HCT116 (cell line): ENCODE data around the gene TELO2. TPM values are rescaled to one million over a fixed set of nuclear protein-coding genes. Genes with fewer than 3 reads are reported as not detected.
"Not testable (repeated sequence)": the region's sequence is repeated elsewhere in the genome, so short reads cannot be mapped to it uniquely, and the experiment has no call there.

Experiments used
- ATAC-seq: fragments of 200-7000 bp; cut with Tn5 transposase; 2 replicates; pipeline ENCODE4 v1.9.1; 2020; ENCODE audit warnings: mild to moderate bottlenecking, moderate library complexity
- BruUV-seq: library from RNA; stranded (reverse); fragments of 400-500 nt; replicated peaks from 2 replicates; lab custom pipeline; 2021; lab: Mats Ljungman, UMichigan
- CTCF ChIA-PET: fragments of 300-600 bp; sonication (Branson Sonifier 250); formaldehyde crosslinking; loops from one replicate; lab custom pipeline; 2021; ENCODE audit warnings: antibody characterized with exemption; lab: Charles Lee
- POLR2A ChIA-PET: fragments of 300-600, 350-600 bp; sonication (Branson Sonifier 250); formaldehyde crosslinking; loops from one replicate; lab custom pipeline; 2021; ENCODE audit warnings: antibody characterized with exemption; lab: Charles Lee
- RAD21 ChIA-PET, 2 experiments: fragments of 300-600 bp; sonication (Branson Sonifier 250); formaldehyde crosslinking; loops; one replicate each; lab custom pipeline; 2023; ENCODE audit warnings: low total read pairs in 2 of 2; ENCODE audit not compliant: uncharacterized antibody in 2 of 2, unreplicated experiment in 2 of 2, low non-redundant PET in 1 of 2; lab: Charles Lee
- DNase-seq: peaks from one replicate; pipeline ENCODE4 v3.0.0-alpha.2; 2010; ENCODE audit warnings: low read depth, low spot score
- H2AFZ ChIP-seq: fragments of 200-600 bp; shearing (Covaris generic), sonication (generic); 2 replicates; pipeline ENCODE4 v1.6.1; 2017; ENCODE audit warnings: low read depth, mixed run types, mixed read lengths, antibody characterized with exemption, low read length; ENCODE audit not compliant: poor library complexity, severe bottlenecking
- H3K27ac ChIP-seq: 2 replicates; pipeline ENCODE4 v1.5.1; 2012; ENCODE audit warnings: low read depth, low read length
- H3K27me3 ChIP-seq: fragments of 200-600 bp; sonication (generic); 2 replicates; pipeline ENCODE4 v1.6.1; 2016; ENCODE audit warnings: mixed run types, low read length, mixed read lengths; ENCODE audit not compliant: insufficient read depth
- H3K36me3 ChIP-seq, 2 experiments: fragments of 200-500 bp in 1 of 2; fragments of 200-600 bp in 1 of 2; sonication (Bioruptor generic) in 1 of 2; sonication (generic) in 1 of 2; 2 replicates each; pipeline versions ENCODE4 v1.5.1 to v1.6.1; 2014 to 2016; ENCODE audit warnings: low read length in 2 of 2, inconsistent platforms in 1 of 2, mixed read lengths in 1 of 2, mixed run types in 1 of 2; ENCODE audit not compliant: insufficient read depth in 2 of 2, control insufficient read depth in 1 of 2
- H3K4me1 ChIP-seq, 2 experiments: fragments of 200-600 bp in 1 of 2; sonication (generic) in 1 of 2; 2 replicates each; pipeline versions ENCODE4 v1.5.1 to v1.6.1; 2012 to 2017; ENCODE audit warnings: low read length in 2 of 2, inconsistent platforms in 1 of 2, mild to moderate bottlenecking in 1 of 2, mixed read lengths in 1 of 2, mixed run types in 1 of 2, moderate library complexity in 1 of 2; ENCODE audit not compliant: insufficient read depth in 2 of 2, control insufficient read depth in 1 of 2
- H3K4me2 ChIP-seq: fragments of 200-600 bp; sonication (generic); 2 replicates; pipeline ENCODE4 v1.6.1; 2017; ENCODE audit warnings: mixed run types, low read length, mixed read lengths
- H3K4me3 ChIP-seq, 2 experiments: fragments of 200-600 bp in 1 of 2; sonication (generic) in 1 of 2; replicated peaks in 1 of 2; 2 replicates each; pipeline ENCODE4 v1.5.1; 2011 to 2016; ENCODE audit warnings: low read length in 2 of 2, control low read depth in 1 of 2, low read depth in 1 of 2, mild to moderate bottlenecking in 1 of 2, mixed read lengths in 1 of 2, mixed run types in 1 of 2
- H3K79me2 ChIP-seq: fragments of 200-600 bp; sonication (generic); 2 replicates; pipeline ENCODE4 v1.6.1; 2017; ENCODE audit warnings: mild to moderate bottlenecking, mixed run types, low read length, moderate library complexity, mixed read lengths; ENCODE audit not compliant: insufficient read depth
- H3K9ac ChIP-seq: fragments of 200-600 bp; sonication (generic); 2 replicates; pipeline ENCODE4 v1.6.1; 2016; ENCODE audit warnings: low read length, mixed read lengths
- H3K9me2 ChIP-seq: fragments of 200-600 bp; sonication (generic), shearing (Covaris generic); 2 replicates; pipeline ENCODE4 v1.6.1; 2017; ENCODE audit warnings: mixed run types, mild to moderate bottlenecking, moderate library complexity; ENCODE audit not compliant: insufficient read depth
- H3K9me3 ChIP-seq, 2 experiments: fragments of 200-500 bp in 1 of 2; fragments of 200-600 bp in 1 of 2; sonication (Bioruptor generic) in 1 of 2; sonication (generic) in 1 of 2; 2 replicates each; pipeline ENCODE4 v1.6.1; 2014 to 2017; ENCODE audit warnings: low read length in 2 of 2, mixed read lengths in 2 of 2, inconsistent platforms in 1 of 2, low read depth in 1 of 2, mild to moderate bottlenecking in 1 of 2, mixed run types in 1 of 2, moderate library complexity in 1 of 2; ENCODE audit not compliant: control insufficient read depth in 1 of 2, insufficient read depth in 1 of 2
- H4K20me1 ChIP-seq: fragments of 200-600 bp; sonication (generic), shearing (Covaris generic); 2 replicates; pipeline ENCODE4 v1.6.1; 2017; ENCODE audit warnings: mixed run types, mild to moderate bottlenecking, moderate library complexity; ENCODE audit not compliant: insufficient read depth
- ATF3 ChIP-seq: IDR thresholded peaks from 2 replicates; pipeline ENCODE4 v1.6.1; 2012
- CBX3 ChIP-seq: IDR thresholded peaks from 2 replicates; pipeline ENCODE4 v1.6.1; 2012; ENCODE audit warnings: low read depth
- ELF1 ChIP-seq: IDR thresholded peaks from 2 replicates; pipeline ENCODE4 v1.6.1; 2012; ENCODE audit warnings: low read depth, borderline replicate concordance
- EZH2 ChIP-seq: fragments of 200-600 bp; sonication (generic); IDR thresholded peaks from 2 replicates; pipeline ENCODE4 v1.6.1; 2017; ENCODE audit warnings: antibody characterized with exemption, mixed run types
- EZH2phosphoT487 ChIP-seq: fragments of 200-600 bp; IDR thresholded peaks from 2 replicates; pipeline ENCODE4 v1.6.1; 2018; ENCODE audit warnings: antibody characterized with exemption, borderline replicate concordance
- FOSL1 ChIP-seq: IDR thresholded peaks from 2 replicates; pipeline ENCODE4 v1.6.1; 2012; ENCODE audit warnings: low read depth
- JUND ChIP-seq: IDR thresholded peaks from 2 replicates; pipeline ENCODE4 v1.6.1; 2012
- MAX ChIP-seq: IDR thresholded peaks from 2 replicates; pipeline ENCODE4 v1.6.1; 2012
- RAD21 ChIP-seq: IDR thresholded peaks from 2 replicates; pipeline ENCODE4 v1.6.1; 2012; ENCODE audit warnings: low read depth, mild to moderate bottlenecking
- REST ChIP-seq: IDR thresholded peaks from 2 replicates; pipeline ENCODE4 v1.6.1; 2012; ENCODE audit warnings: low read depth
- SIN3A ChIP-seq: IDR thresholded peaks from 2 replicates; pipeline ENCODE4 v1.6.1; 2012; ENCODE audit warnings: low read depth
- SP1 ChIP-seq: IDR thresholded peaks from 2 replicates; pipeline ENCODE4 v1.6.1; 2012; ENCODE audit warnings: low read depth
- TCF7L2 ChIP-seq: IDR thresholded peaks from 2 replicates; pipeline ENCODE4 v1.7.0; 2011; ENCODE audit warnings: borderline replicate concordance, inconsistent platforms; ENCODE audit not compliant: insufficient read depth, insufficient read length; ENCODE audit errors: extremely low read depth
- YY1 ChIP-seq: IDR thresholded peaks from 2 replicates; pipeline ENCODE4 v1.6.1; 2011; ENCODE audit warnings: low read length, low read depth, moderate library complexity, mild to moderate bottlenecking; ENCODE audit not compliant: insufficient replicate concordance; ENCODE audit errors: extremely low read depth
- ZFX ChIP-seq: fragments of 450-650 bp; IDR thresholded peaks from 2 replicates; pipeline ENCODE4 v1.6.1; 2017
- ZNF274 ChIP-seq: fragments of 200-500 bp; sonication (Bioruptor generic); IDR thresholded peaks from 2 replicates; pipeline ENCODE4 v1.6.1; 2014; ENCODE audit warnings: mild to moderate bottlenecking, low read depth, low read length, inconsistent platforms
- intact Hi-C: fragments of 100-400 bp; cut with micrococcal nuclease; formaldehyde crosslinking; loops from 2 replicates; pipeline ENCODE4 v1.10.0; 2022
- total RNA-seq: library from RNA; stranded (reverse); gene quantifications from one replicate; pipeline ENCODE4 v1.2.1, GENCODE V29; 2021; ENCODE audit not compliant: unreplicated experiment
- TF ChIP-seq, protein P1 (sequence below), 3 experiments: fragments of 200-600 bp in 1 of 3; sonication (generic) in 1 of 3; IDR thresholded peaks in 2 of 3; conservative IDR thresholded peaks in 1 of 3; 2 replicates each; pipeline ENCODE4 v1.5.1; 2012 to 2017; ENCODE audit warnings: low read depth in 2 of 3, low read length in 2 of 3, antibody characterized with exemption in 1 of 3, borderline replicate concordance in 1 of 3, control low read depth in 1 of 3, mild to moderate bottlenecking in 1 of 3, mixed read lengths in 1 of 3, mixed run types in 1 of 3, moderate library complexity in 1 of 3; ENCODE audit not compliant: insufficient read depth in 1 of 3

TELO2 gene
- total RNA-seq, 1 experiment from 2014 or later: 74.3 TPM

GRCh38 chr16:1477033-1477432 is 16.1 kb upstream of the TELO2 start:
- no TSS peak for BruUV-seq
- H3K4me1 ChIP-seq: peaks cover 6 to 20% of the 10 kb centered on the region in 2 experiments; a peak in 3 of 4 replicates
- no peaks in the 10 kb centered on the region for H3K36me3 ChIP-seq
- ChIA-PET POLR2A (no interaction called here), CTCF (no interaction called here), RAD21 (no interaction called here)
- TF ChIP-seq MAX (no peak), ATF3 (no peak), FOSL1 (no peak), EZH2 (no peak), REST (no peak), ZFX (no peak), YY1 (no peak), CBX3 (no peak), SIN3A (no peak), JUND (no peak), ZNF274 (no peak), SP1 (no peak), ELF1 (no peak), RAD21 (no peak), TCF7L2 (no peak), EZH2phosphoT487 (no peak)
- TF ChIP-seq, protein P1, sequence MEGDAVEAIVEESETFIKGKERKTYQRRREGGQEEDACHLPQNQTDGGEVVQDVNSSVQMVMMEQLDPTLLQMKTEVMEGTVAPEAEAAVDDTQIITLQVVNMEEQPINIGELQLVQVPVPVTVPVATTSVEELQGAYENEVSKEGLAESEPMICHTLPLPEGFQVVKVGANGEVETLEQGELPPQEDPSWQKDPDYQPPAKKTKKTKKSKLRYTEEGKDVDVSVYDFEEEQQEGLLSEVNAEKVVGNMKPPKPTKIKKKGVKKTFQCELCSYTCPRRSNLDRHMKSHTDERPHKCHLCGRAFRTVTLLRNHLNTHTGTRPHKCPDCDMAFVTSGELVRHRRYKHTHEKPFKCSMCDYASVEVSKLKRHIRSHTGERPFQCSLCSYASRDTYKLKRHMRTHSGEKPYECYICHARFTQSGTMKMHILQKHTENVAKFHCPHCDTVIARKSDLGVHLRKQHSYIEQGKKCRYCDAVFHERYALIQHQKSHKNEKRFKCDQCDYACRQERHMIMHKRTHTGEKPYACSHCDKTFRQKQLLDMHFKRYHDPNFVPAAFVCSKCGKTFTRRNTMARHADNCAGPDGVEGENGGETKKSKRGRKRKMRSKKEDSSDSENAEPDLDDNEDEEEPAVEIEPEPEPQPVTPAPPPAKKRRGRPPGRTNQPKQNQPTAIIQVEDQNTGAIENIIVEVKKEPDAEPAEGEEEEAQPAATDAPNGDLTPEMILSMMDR (IDR thresholded peaks at IDR 0.05 in 2 of 3, conservative IDR thresholded peaks at IDR 0.05 in 1 of 3; ENCODE audit: borderline replicate concordance in 1 of 3, insufficient read depth in 1 of 3, low read depth in 2 of 3, low read length in 2 of 3): no peak
- H3K4me3 ChIP-seq: no peak overlapping the region
- H3K9me3 ChIP-seq: no peaks in the 10 kb centered on the region
- H3K4me2 ChIP-seq: no peak overlapping the region
- H2AFZ ChIP-seq: no peak overlapping the region
- intact Hi-C loops: no loop called here
- ATAC-seq (no peak), DNase-seq (no peak)
- H3K79me2 ChIP-seq: peaks cover 24% of the 10 kb centered on the region
- H3K27ac ChIP-seq: no peak overlapping the region
- no peak overlapping the region for H3K9ac ChIP-seq
- no peaks in the 10 kb centered on the region for H3K9me2 ChIP-seq
- no peaks in the 10 kb centered on the region for H3K27me3 ChIP-seq
- no peaks in the 10 kb centered on the region for H4K20me1 ChIP-seq

GRCh38 chr16:1478937-1479336 is 14.2 kb upstream of the TELO2 start:
- ATAC-seq, H3K27ac ChIP-seq, H3K79me2 ChIP-seq, POLR2A ChIA-PET, intact Hi-C loops, H3K36me3 ChIP-seq, CTCF ChIA-PET, DNase-seq, H2AFZ ChIP-seq, H4K20me1 ChIP-seq, H3K27me3 ChIP-seq, BruUV-seq, H3K9ac ChIP-seq, H3K4me3 ChIP-seq, H3K9me3 ChIP-seq, H3K4me2 ChIP-seq, H3K9me2 ChIP-seq, RAD21 ChIA-PET: not testable (repeated sequence)
- H3K4me1 ChIP-seq: peaks cover under 1 to 16% of the 10 kb centered on the region in 2 experiments; a peak in 3 of 4 replicates
